Retina (tissue), 1 donor: ENCODE results near the gene CIC.

Source experiments
- DNase-seq: peaks from one replicate; pipeline ENCODE4 v3.0.0-alpha.2; 2016

The CIC gene

GRCh38 chr19:42268704-42269477 is at the start of gene CIC:
CIC (plus strand) TSS chr19:42269252; CDS start chr19:42271784, 2,532 bp downstream.
- peak; percentile 100 for DNase-seq

DNA sequence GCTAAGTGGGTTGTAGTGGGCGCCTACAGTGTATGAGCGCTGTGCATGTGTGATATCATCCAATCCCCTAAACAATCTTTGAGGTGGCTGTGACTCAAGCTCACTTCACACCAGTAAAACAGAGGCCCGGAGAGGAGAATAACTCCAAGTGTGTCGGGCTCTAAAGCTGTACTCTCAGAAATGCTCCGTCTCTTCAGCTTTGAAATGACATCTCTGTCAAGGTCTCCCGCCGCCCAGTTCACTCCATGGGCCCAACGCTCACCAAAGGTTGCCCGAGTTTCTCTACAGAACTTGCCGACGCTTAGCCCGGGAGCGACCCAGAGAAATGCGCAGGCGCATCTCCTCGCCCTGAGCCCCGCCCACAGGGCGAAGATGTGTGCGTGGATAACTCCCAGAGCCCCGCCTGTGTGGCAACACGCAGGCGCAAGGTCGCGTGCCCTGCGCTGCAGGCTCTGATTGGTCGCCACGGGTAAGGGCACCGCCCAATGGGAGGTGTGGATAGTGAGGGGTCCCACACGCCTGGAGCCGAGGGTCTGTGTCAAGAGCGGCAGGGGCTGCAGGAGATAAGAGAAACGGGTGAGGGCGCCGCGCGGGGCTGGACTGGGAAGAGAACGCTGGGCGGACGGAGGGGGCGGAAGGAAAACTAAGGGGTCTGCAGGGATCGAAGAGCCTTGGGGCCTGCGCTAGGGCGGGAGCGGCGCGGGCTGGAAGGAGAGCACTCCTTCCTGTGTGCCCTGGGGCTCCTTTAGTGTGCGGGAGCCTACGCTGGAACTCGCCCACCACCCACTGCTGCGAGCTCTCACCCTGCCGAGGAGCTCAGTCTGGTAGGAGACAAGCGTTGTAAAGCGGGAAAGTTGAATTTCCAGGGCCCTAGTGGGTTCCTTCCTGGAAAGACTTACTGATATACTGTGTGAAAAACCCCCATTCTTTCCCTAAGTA is 49.0 kb upstream of the CIC start, which contains the start of gene ZNF526:
Gene ZNF526 (plus strand): TSS at position 501 of the 939 bp plus-strand sequence. CDS start 4,092 bp downstream, outside the sequence.
- peak; percentile 97 for DNase-seq

- DNase-seq: no peak
These were observed 48.3 kb upstream of the CIC start for GRCh38 chr19:42220751-42221097.

GRCh38 chr19:42224940-42225717 is 43.9 kb upstream of the CIC start:
- DNase-seq: no peak

- DNase-seq: no peak
These were observed 43.2 kb upstream of the CIC start for GRCh38 chr19:42225718-42226292.

- DNase-seq: no peak
These were observed 42.2 kb upstream of the CIC start for GRCh38 chr19:42226886-42227285.

DNA sequence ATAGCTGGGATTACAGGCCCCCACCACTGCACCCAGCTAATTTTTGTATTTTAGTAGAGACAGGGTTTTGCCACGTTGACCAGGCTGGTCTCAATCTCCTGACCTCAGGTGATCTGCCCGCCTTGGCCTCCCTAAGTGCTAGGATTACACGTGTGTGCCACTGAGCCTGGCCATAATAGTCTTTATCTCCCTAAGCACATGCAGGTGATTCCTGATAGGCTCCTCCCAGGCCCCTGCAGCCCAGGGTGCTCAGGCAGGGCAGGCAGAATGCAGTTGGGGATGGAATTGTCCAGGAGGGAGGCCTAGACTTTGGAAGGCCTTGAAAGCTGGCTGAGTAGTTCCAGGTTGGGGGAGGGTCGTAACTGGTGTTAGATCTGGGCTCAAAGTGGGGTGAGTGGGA is 40.4 kb upstream of the CIC start:
- no peak for DNase-seq

DNA sequence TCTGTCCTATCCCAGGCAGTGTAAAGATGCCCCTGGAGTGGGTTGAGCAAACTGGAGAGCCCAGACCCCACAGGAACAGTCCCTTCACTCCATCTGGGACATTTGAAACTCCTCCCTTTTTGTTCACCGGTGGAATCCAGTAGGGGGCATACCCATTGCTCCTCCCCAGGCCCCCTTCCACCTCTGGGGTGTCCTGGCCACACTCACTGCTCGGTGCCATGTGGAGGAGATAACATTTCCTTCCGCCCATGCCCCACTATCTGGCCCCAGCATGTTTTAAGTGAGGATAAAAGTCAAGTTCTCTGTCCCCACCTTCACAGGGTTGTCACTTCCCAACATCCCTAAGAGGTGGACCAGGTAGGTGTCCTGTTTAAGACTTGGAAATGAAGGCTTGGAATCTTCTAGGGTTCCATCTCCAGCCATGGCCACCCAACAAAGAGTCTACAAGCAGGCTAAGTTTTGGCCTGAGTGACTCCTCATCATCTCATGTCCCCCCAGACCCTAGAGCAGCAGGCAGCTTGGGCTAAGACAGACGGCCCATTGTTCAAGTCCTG is 39.7 kb upstream of the CIC start:
- no peak for DNase-seq

- peak; percentile 16 for DNase-seq
These were observed 39.1 kb upstream of the CIC start for GRCh38 chr19:42229855-42230351.

GRCh38 chr19:42230571-42230970 is 38.5 kb upstream of the CIC start:
- no peak for DNase-seq

- no peak for DNase-seq
These were observed 36.6 kb upstream of the CIC start for GRCh38 chr19:42232435-42232834.

DNA sequence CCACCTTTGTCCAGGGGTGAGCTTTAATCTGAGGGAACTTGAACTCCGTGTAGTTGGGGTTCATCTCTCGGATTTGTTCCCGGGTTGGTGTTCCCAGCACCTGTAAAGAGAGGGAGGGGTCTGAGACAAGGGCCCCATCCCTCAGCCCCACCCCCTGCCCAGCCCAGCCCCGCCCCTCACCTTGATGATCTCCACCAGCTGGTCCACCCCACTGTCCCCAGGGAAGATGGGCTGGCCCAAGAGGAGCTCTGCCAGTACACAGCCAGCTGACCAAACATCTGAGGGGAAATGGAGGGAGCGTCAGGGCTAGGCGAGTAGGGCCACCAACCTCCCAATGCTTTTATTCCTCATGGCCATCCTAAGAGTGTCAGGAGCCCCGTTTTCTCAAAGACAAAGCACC is 35.9 kb upstream of the CIC start:
- DNase-seq: no peak

DNA sequence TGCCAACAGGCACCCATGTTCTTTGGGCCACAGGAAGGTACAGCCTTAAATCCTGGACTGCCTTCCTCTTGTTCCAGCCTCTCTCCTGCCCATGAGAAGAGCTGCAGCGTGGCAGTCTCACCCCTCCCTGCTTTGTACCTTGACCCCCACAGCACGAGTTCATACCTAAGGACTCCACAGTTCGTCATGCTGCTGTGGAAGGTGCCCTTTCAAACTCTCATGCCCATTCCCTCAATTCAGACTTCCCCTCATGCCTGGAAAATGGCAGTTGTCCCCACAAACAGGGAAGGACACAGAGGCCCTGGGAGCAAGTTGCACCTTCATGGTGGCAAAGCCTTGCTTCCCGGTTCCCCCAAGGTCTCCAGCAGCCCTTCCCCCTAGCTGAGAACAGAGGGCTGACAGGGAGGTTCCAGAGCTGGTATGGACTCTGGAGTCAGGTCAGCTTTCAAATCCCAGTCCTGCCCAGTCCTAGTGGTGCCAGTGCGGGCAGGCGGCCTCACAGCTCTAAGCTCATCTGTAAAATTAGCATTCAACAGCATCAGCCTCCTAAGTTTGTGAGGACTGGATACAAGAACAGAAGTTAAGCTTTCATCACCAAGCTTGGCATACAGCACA is 35.3 kb upstream of the CIC start:
- DNase-seq: no peak

- no peak for DNase-seq
These were observed 34.7 kb upstream of the CIC start for GRCh38 chr19:42234364-42234763.

- DNase-seq: no peak
These were observed 33.9 kb upstream of the CIC start for GRCh38 chr19:42235181-42235580.

- DNase-seq: no peak
These were observed 29.4 kb upstream of the CIC start for GRCh38 chr19:42239544-42240220.

- DNase-seq: no peak
These were observed 27.8 kb upstream of the CIC start for GRCh38 chr19:42241279-42241678.

DNA sequence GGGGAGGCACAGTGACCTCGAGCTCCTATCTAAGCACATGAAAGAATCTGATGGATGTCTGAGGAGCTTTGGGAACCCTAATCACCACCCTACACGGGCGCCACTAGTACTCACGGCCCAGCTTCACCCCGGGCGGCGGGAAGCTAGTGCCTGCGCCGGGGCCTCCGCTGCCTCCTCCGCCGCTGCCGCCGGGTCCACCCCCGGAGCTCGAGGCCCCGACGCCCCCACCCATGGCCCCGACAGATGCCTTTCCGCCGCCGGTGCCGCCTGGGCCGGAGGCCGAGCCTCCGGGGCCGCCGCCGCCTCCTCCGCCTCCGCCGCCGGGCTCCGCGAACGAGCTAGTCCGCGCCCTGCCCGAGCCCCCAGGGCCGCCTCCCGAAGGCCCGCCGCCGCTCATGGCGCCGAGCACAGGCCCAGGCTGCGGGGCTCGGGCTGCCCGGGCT is 27.0 kb upstream of the CIC start:
- peak; percentile 13 for DNase-seq

DNA sequence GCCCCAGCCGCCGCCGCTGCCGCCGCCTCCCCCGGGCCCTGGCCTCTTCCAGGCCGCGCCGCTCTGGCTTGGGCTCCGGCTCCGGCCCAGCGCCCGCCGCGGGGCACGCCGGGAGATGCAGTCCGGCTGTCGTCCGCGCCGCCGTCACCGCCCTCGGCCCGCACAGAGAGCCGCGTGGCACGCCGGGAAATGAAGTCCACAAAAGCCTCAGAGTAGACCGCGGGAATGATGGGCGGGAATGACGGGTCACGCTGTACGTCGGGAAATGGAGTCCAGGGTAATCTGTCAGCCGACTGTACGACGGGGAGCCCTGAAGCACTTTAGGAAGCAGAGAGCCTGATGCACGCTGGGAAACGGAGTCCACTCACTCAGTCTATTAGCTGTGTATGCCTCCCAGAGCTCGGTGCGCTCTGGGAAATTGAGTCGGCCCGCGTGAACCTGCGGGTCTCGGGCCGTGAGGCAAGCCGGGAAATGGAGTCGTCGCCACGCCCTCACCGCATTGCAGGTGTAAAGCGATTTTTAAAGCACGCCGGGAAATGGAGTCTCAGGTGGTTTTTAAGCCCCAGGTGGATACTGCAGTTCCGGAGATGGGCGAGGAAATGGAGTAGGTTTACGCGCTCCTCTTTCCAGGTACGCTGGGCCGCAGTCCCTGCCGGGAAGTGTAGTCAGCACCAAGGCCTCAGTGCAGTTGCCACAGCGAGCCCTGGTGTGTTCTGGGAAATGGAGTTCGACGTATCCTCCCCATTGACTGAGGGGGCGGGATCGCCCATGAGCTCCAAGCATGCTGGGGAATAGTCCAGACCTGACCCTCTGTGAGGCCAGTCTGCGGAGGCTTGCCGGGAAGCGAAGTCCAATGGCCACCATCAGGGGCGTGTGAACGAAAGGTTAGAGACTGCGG is 26.3 kb upstream of the CIC start, which contains the start of gene GSK3A:
Gene GSK3A (minus strand): TSS at position 91 of the 898 bp plus-strand sequence. CDS start 137 bp downstream, outside the sequence.
- peak; percentile 99 for DNase-seq
